Stimulated activated CD4-positive, alpha-beta T cell treated with anti-CD3 and anti-CD28 coated beads, Interleukin-2, amount 100 ng/mL, for 4 hours (primary cell): ENCODE results near the gene VCAN.

Source experiments
- DNase-seq: peaks from one replicate; pipeline ENCODE4 v3.0.0-alpha.2; 2020; ENCODE audit warnings: low read depth

Gene VCAN

DNA sequence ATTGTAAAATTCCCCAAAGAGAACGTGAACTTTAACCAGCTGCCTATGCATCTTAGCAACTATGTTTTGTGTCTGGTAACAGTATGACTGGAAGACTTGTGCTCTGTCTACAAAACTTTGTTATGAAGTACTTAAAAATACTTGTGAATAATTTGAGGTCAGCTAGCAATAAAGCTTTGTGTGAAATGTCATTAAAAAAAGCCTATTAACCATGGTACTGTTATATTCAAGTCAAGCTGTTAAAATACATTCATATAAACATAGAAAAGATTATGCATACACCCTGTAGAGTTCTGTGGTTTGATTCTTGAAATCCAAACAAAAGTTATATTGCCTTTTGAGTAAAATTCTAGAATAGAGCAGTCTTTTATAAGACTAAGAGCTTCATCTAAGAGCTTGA lies 60.1 kb downstream of the VCAN start:
- no peak for DNase-seq

DNA sequence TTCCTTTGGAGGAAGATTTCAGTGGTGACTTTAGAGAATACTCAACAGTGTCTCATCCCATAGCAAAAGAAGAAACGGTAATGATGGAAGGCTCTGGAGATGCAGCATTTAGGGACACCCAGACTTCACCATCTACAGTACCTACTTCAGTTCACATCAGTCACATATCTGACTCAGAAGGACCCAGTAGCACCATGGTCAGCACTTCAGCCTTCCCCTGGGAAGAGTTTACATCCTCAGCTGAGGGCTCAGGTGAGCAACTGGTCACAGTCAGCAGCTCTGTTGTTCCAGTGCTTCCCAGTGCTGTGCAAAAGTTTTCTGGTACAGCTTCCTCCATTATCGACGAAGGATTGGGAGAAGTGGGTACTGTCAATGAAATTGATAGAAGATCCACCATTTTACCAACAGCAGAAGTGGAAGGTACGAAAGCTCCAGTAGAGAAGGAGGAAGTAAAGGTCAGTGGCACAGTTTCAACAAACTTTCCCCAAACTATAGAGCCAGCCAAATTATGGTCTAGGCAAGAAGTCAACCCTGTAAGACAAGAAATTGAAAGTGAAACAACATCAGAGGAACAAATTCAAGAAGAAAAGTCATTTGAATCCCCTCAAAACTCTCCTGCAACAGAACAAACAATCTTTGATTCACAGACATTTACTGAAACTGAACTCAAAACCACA lies 67.4 kb downstream of the VCAN start:
- no peak for DNase-seq

DNA sequence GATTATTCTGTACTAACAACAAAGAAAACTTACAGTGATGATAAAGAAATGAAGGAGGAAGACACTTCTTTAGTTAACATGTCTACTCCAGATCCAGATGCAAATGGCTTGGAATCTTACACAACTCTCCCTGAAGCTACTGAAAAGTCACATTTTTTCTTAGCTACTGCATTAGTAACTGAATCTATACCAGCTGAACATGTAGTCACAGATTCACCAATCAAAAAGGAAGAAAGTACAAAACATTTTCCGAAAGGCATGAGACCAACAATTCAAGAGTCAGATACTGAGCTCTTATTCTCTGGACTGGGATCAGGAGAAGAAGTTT lies 67.9 kb downstream of the VCAN start:
- DNase-seq = no peak

DNA sequence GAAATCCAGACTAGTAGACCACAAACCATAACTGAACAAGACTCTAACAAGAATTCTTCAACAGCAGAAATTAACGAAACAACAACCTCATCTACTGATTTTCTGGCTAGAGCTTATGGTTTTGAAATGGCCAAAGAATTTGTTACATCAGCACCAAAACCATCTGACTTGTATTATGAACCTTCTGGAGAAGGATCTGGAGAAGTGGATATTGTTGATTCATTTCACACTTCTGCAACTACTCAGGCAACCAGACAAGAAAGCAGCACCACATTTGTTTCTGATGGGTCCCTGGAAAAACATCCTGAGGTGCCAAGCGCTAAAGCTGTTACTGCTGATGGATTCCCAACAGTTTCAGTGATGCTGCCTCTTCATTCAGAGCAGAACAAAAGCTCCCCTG lies 68.6 kb downstream of the VCAN start:
- no peak for DNase-seq

DNA sequence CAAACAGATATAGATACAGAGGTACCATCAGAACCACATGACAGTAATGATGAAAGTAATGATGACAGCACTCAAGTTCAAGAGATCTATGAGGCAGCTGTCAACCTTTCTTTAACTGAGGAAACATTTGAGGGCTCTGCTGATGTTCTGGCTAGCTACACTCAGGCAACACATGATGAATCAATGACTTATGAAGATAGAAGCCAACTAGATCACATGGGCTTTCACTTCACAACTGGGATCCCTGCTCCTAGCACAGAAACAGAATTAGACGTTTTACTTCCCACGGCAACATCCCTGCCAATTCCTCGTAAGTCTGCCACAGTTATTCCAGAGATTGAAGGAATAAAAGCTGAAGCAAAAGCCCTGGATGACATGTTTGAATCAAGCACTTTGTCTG lies 69.2 kb downstream of the VCAN start:
- DNase-seq = no peak

DNA sequence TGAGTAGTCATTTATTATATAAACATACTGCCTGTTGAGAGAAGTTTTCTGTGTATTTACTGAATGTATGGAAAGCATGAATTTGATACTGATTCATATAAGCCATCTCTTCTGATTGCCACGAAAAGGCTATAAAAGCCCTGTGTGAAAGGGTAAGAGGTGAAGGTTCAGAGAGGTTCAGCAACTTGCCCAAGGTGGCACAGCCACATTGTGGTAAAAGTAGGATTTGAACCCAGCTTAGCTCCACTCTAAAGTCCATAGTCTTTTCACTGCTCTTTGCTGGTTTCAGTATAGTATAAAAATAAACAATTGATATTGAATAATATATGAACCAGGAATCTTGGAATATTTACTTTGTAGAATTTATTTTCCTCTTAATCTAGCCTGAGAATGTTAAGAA lies 71.3 kb downstream of the VCAN start:
- DNase-seq = no peak

DNA sequence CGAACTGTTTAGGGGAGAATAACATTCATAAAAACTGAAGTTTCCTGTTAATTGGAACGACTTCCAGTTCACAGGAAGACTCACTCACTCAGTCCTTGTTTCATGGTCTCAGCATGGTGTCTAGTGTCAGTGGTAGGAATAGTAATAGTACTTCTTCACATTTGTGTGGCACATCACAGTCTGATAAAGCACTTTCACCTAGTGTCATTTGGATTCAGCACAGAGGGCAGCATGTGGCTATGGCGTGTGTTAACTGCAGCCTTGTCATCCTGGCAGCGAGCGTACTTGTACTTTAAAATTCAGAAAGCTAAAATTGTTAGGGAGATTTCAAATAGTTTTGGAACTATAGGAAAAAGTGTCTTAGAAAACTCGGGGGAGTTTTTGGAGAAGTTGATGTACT lies 72.4 kb downstream of the VCAN start:
- no peak for DNase-seq

DNA sequence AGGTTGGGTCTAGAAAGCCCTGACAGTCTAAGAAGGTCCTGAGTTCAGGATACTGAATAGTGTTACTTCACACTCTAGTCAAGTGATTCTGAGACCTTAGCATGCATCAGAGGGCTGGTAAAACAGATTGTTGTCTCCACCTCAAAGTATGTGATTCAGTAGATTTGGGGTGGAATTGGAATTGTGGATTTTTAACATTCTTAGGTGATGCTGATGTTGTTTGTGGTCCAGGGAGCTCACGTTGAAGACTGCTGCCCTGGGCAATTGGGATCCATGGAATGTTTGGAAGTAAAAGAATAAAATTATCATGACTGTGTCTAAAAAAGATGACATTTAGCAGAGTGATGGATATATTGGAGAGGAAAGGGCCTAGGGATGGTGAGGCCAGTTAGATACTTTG lies 75.6 kb downstream of the VCAN start:
- no peak for DNase-seq

DNA sequence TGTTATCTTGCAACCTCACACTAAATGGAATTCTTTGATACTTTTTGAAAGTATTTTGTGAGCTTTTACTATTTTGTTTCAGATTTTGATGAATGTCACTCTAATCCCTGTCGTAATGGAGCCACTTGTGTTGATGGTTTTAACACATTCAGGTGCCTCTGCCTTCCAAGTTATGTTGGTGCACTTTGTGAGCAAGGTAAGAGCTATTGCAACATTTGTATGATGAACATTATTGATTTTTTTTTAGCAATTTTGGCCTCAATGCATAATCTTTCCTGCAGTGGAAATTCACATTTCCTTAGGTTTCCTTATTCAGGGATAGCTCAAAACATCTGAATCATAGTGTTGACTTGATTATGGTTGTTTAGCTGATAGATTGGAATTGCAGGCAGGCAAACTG lies 76.3 kb downstream of the VCAN start:
- no peak for DNase-seq

DNA sequence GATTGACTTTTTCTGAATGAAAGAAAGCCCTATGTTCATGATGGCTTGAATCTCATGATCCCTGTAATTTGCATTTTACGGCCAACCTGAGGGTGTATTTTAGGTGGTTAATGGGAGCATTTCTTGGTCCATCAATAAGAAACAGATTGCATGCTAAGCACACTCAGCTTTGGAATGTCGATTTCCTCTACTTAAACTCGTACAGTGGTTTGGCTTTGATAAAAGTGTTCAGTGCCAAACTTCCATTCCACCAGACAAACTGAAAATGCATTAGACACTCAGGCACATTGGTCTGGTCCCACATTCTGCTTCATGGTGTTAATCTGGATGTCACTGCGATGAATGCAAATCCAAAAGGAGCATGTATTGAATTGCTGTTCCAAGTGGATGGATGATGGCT lies 77.0 kb downstream of the VCAN start:
- DNase-seq = no peak

DNA sequence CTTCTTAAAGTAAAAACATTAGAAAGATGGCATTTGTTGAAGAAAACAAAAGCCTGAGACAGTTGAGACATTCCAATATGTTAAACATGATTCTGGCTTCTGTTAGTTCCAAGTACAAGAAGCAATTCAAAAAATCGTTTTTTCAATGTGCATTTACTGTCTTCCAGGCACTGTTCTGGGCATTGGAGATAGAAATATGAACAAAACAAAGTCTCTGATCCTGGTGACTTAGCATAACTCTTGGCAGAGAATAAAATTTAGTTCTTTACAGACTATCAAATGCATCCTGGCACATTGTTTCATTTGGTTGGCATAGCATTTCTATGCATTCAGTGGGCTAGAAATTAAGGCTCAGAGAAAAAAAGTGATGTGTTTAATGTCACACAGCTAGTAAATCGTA lies 77.5 kb downstream of the VCAN start:
- DNase-seq = no peak

DNA sequence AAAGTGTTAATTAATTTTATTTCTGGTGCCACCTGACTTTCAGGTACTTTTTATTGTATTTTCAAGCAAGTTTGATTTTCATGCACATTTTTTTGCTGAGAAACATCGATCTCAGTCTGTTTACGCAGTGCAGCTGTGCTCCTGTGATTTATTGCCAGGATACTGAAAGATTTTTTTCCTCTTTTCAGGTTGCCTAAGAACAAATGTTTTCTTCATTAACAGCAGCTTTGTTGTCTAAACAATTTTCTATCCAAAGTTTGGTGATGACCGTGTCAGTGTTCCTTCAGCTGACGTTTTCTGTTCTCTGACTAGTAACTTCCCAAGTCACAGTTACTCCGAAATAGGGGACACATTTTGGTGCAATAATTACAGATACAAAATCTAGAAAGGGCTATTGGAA lies 78.1 kb downstream of the VCAN start:
- no peak for DNase-seq

DNA sequence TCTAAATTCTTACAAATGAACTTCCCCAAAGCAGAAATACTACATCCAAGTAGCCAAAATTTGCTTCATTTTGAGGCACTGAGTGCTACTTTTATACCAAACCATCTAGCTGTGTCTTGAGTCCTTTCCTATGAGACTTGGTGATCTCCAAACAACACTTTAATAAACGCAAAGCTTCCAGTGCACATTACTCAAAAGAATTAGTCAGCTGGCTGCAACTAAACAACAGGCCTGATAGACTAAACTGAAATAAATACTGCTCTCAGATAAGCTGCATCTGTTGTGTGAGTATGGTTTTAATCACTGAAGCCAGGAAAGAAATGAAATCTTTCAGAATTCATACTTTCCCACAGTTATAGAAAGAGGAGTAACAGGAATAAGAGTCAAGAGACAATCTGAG lies 80.3 kb downstream of the VCAN start:
- DNase-seq = no peak

DNA sequence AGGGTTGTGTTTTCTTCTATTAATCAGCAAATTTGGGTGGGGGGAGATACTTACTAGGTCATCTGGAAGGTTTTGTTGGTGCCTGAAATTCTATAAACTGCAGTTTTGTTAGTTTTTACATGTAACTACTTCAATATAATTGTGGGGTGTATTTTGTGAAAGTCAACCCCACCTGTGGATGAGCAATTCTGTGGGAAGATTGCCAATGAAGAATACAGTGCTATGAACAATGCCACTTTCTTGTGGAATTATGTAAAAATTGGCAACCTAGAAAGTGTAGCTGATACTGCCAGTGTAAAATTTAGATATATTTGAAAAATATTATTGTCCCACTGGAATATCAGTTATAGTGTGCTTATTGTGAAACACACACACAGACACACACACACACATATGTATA lies 80.7 kb downstream of the VCAN start:
- DNase-seq = no peak

DNA sequence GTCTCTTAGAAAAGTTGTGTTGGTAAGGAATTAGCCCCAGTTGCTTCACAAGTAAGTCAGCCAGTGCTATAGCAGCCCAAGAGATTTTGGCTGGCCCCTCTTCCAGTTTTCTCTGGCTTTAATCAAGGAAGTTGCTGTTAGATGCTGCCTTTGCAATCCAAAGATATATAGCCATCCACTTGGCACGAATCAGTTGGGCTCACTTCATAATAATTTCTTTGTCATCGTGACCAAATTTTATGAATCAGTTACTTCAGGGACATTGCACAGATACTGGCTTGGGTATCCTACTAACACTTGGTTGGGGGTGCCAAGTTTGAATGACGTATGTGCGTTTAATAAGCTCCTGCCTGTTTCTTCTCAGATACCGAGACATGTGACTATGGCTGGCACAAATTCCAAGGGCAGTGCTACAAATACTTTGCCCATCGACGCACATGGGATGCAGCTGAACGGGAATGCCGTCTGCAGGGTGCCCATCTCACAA lies 81.5 kb downstream of the VCAN start:
- DNase-seq = no peak

DNA sequence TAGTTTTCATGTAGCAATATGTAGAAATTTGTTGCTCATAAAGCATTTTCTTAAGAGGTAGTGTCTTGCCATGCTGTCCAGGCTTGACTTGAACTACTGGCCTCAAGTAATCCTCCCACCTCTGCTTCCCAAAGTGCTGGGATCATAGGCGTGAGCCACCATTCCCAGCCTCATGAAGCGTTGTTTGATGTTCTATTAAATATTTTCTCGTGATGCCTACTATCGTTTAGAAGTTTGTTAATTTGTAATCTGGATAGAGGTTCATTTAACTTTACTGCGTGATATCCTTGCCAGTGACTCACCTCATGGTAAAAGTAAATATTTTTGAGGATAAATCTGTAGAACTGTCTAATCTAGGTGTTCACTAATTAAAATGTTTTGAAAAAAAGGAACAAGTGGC lies 82.6 kb downstream of the VCAN start:
- DNase-seq = no peak

DNA sequence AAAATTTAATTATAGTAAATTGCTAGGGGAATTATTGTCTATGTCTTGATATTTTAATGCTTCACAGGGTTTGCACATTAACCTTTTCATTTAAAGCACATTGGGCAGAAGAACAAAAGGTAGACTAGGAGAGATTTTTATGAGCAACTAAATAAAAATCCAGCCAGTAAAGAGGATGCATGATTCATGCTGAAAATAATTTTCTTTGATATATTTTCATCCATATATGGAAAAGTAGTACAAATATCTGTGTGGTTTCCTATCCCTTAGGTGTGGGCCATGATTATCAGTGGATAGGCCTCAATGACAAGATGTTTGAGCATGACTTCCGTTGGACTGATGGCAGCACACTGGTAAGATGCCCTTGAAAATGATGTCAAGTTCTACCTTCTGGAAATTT lies 83.1 kb downstream of the VCAN start:
- DNase-seq = no peak

DNA sequence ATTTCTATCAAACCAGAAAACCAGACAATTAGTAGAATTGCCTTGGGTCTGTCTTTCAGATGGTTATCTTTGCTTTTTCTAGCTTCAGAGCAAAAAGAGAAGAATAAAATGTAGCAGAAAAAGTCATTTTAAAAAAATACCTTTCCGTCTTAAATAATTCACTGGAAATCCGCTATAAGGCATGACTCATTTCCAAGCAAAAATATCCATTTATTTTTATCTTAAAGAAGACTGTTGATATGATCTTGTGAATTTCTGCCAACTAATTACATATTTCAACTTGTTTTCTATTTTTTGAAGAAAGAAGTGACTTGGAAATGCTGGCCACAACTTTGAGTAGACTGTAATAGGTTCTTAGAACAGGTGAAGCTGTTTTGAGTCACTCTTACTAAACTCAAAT lies 83.7 kb downstream of the VCAN start:
- DNase-seq = no peak

DNA sequence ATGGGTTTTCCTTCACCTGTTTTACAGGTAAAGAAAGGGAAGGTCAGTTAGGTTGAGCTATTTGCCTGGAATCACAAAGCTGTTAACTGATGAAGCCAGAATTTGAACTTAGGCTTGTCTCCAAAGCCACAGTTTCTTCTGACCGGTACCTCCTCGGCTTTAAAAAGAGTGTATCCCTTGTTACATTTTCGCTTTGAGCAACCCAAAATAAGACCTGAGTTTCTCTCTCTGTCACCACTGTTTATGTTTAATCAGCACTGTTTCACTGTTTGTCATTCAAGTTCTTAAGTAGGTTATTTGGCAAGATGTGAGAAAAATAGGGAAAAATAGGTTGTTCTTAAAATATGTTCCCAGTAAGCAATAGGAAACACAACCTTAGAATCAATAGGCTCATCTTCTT lies 84.6 kb downstream of the VCAN start:
- DNase-seq = no peak

DNA sequence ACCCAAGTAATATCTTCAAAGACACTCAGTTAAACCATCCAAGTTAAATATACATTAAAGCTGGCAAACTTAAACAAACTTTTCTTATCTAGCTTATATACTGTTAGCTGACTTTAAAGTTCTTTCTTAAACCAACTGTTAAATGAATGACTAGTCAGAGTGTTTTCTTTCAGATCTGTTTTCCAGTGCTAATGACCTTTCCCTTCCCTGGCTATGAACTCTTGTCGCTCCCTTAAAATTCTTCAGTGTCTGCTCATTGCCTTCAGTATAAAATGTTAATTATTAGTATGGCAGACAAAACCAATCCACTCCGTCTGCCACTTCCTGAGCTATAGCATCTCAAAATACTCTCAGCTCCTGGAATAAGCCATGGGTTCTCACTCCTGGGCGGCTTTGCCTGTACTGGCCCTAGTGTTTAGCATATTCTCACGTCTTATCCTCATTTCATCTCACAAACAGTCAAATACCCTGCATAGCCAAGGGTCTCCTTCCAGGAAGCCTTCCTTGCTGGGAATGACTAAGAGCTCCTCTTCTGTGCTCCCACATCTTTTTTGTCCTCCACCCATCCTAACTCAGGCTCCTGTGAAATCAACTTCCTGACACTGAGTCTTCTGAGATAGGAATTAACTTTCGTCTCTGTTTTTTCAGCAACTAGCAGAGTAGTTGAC lies 87.7 kb downstream of the VCAN start:
- DNase-seq = no peak

DNA sequence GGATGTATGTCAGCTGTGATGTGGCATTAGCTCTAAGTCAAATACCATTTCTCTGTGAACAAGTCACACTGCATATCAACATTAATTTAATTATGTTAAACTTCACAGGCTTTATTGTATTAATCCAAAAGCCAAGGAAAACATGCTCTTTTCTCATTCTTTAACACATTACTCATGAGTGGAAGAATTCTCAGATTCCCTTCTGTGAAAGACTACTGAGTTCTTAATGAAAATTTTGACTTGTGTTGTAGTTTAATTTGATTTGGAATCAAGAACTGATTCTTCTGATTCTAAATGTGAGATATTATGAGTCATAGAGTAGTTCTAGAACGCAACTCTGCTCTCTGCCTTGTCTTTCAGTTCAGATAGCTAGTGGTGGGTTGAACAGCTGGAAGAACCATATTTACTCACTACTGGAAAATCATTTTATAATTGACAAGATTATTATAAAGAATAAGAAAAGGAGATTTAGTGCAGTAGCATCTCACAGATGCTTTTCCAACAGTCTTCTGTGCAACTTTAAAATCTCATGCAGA lies 90.6 kb downstream of the VCAN start:
- DNase-seq = no peak

DNA sequence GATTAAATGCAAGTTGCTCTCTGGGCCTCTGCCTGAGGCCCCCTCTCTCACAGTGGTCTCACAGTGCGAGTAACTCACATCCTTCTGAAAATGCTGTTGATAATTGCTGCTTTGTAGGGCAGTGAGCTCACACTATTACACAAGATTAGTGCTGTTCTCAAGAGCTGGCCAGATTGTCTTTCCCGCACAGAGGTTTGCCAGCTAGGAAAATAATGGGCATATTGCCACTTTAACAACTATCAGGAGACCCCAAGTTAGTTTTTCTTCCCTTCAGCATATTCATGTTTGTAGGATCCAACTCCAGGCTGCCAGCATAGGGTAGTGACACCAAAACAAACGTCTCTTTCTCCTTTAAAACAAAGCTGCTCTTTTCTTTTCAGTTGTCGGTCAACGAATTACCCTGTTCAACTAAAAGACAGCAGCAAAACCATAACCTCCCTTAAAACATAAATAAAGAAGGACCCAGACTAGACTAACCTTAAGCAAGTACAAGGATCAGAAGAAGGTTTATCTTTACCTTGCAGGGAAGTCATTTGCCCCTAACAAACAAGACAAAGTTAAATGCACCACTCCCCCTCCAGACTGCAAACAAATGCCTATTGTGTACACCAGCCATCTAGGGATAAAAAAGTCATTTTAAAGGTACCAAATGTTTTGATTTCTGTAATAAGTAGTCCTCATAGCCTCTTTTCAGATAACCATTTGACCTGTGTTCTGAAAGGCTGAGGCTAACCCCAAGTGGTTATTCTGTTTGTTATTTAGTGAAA lies 91.4 kb downstream of the VCAN start:
- DNase-seq = no peak

DNA sequence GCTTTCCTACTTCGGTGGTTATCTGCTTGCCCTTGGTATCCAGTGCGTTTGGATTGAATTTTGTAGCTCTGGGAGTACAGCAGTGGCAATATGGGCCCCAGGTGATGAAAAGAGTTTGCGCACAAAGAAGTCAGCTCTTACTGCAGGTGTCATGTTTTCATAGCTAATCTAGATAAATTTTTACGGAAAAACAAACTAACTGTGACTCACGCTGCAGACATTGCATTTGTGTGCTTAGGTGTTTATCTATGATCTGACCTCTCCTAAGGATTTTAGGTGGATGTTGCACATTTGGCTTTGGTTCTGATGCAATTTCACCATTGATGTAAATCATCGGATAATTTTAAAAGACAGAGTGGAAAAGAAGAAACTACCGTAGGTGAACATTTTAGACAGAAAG lies 92.1 kb downstream of the VCAN start:
- DNase-seq = no peak
